Right ventricle myocardium superior (tissue), 1 donor: ENCODE data around the gene PRSS1. TPM values are rescaled to one million over a fixed set of nuclear protein-coding genes. Genes with fewer than 3 reads are reported as not detected.
"Not testable (repeated sequence)": the region's sequence is repeated elsewhere in the genome, so short reads cannot be mapped to it uniquely, and the experiment has no call there.

Experiments used
- ATAC-seq: fragments of 200-7000 bp; cut with Tn5 transposase; one replicate; pipeline ENCODE4 v1.9.1; 2020; ENCODE audit warnings: mild to moderate bottlenecking; ENCODE audit not compliant: poor library complexity
- DNase-seq: peaks from one replicate; pipeline ENCODE4 v3.0.0-alpha.2; 2020
- intact Hi-C: fragments of 100-400 bp; cut with DNase I; formaldehyde crosslinking; loops from one replicate; pipeline ENCODE4 v1.11.2; 2022
- total RNA-seq: library from RNA; stranded (reverse); fragmentation: NEBNext Ultra II Directional; extraction: Animal tissue kit (Norgen Biotek cat#: 25700); gene quantifications from one replicate; pipeline ENCODE4 v1.2.1, GENCODE V29; 2021
- donor health status: DM: no; HTN: yes; CAD: no; lungs with severe emphysema.

The PRSS1 gene
- total RNA-seq, 1 donor from 2014 or later = not detected

DNA sequence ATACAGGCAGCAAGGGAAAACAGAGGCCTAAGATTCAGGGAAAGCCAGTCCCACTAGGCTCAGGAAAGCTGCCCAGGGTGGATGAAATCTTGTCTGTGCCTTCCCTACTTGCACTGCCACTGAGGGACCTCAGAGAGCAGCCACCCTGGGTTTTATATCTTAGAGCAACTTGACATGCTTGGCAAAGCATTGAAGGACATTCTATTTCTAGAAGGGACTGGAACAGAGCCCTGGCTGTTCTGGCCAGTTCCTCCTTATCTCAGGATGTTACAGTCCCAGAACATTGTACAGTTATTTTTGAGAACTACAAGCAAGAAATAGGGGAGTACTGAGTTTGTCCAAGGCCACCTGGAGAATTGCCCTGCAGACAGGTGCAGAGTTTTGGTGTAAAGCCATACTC is 7.3 kb upstream of the PRSS1 start:
- peak; percentile 96 for ATAC-seq
- intact Hi-C loops = not testable (repeated sequence)

DNA sequence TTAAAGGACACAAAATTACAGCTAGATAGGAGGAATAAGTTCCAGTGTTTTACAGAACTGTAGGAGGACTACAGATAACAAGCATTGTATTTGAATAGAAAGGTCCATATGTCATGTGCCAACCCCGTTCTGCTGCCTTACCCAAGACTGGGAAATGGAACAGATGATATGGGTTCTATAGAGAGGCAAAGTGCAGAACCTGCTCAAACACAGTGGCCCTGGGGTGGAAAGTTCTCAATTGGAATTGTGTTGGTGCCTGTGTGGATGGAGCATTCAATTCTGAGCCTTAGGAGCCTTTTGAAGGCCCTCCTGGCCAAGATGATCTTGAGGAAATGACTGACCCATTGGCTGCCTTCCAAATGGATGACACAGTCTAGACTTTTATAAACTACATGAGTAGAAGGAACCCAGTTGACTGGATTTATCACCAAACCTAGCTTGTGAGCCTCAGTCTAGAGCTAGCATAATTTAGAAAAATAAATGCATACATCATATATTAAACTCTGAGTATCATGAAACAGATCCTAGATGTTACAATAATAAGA is 4.1 kb upstream of the PRSS1 start:
- DNase-seq (no peak), ATAC-seq (no peak)
- intact Hi-C loops = no loop called here

More for the DNA sequence above, 7.3 kb upstream of the PRSS1 start:
- peak; percentile 51 for DNase-seq

DNA sequence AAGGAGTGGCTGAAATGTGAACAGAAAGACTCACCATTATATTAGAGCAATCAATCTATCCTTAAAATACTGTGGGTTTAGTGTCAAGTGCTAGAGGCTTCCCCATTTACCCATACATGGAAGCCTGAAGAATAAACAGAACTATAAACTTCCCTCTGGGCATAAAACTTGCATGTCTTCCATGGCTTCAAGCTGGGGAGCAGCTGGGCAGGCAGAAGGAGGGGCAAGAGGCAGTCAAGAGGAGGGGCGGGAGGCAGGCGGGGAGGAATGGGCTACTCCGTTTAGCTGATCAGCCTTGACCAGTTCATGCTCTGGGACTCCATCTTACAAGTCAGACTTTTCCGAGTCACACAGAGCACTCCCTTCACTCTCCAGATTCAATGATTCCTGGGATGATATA is 3.5 kb upstream of the PRSS1 start:
- no peak for DNase-seq
- no peak for ATAC-seq
- intact Hi-C loops = no loop called here

DNA sequence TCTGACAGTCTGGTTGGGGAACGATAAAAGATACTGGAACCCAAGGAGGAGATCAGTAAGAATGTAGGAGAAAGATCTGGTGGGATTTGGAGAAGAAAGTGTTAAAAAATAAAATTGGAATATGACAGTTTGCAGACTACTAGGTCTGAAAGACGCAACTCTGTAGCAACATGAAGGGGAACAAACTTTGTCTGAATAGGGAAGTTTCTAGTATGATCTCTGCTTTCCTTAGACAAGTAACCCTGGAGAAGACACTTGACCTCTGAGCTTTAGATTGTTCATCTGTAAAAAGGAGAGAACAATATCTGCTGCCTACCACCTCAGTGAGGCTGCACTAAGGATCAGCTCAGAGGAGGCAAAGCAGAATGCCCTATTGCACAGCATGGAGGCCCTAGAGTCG is 3.0 kb upstream of the PRSS1 start:
- intact Hi-C loops = no loop called here
- no peak for DNase-seq
- ATAC-seq = no peak

DNA sequence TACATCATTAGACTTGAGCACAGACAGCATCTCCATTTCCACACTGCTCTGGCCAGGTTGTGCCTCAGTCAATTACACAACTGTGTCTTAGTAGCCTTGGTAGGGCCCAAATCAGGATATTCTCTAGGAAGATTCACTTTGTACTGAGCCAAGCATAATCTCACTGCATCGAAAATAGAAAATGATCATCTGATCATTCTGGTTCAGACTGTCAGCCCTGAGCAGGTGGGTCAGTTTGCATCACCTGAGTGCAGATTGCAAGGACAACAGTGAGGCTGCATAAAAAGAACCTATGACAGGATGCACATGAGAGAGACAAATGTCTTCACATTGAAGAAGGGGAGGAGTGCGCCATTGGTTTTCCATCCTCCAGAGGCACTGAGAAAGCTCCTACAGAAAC is 862 bp upstream of the PRSS1 start:
- intact Hi-C loops, ATAC-seq, DNase-seq: not testable (repeated sequence)

DNA sequence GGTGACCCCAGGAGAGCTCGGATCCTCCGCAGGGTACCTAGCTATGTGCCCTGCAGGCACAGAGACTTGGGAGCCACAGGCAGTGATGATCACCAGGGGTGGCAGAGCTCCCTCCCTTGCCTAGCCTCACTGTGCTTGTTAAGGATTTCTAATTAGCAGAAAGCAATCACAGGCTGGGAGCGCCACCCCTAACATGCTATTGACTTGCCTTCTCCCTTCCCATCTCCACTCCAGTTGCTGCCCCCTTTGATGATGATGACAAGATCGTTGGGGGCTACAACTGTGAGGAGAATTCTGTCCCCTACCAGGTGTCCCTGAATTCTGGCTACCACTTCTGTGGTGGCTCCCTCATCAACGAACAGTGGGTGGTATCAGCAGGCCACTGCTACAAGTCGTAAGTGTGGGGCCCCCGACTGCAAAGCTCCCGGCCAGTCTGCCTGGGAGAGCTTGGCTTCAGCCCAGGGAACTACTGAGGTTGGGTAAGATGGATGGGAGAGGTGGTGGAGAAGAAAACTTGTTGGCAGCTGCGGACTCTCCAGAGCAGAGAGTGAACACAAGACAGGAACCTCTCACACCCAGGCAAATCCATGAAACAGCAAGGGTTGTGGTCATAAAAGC is 1.2 kb downstream of the PRSS1 start:
- DNase-seq (no peak), ATAC-seq (no peak)
- intact Hi-C loops = no loop called here

DNA sequence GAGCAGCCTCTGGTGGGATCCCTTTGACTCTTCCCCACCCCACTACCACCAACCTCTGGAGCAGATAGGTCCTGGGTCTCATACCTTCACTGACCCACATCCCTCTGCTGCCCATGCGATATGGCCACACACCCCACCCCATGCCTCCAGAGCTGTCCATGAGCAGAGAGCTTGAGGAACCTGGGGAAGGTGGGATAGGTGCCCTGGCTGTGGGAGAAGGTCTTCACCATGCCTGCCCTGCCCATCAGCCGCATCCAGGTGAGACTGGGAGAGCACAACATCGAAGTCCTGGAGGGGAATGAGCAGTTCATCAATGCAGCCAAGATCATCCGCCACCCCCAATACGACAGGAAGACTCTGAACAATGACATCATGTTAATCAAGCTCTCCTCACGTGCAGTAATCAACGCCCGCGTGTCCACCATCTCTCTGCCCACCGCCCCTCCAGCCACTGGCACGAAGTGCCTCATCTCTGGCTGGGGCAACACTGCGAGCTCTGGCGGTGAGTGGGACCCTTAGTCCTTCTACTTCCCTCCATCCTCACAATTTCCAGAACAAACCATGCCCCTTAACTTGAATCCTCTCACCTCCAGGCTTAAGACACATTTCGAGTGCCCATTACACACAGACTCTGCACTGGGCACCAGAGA is 2.4 kb downstream of the PRSS1 start:
- ATAC-seq, DNase-seq, intact Hi-C loops: not testable (repeated sequence)

DNA sequence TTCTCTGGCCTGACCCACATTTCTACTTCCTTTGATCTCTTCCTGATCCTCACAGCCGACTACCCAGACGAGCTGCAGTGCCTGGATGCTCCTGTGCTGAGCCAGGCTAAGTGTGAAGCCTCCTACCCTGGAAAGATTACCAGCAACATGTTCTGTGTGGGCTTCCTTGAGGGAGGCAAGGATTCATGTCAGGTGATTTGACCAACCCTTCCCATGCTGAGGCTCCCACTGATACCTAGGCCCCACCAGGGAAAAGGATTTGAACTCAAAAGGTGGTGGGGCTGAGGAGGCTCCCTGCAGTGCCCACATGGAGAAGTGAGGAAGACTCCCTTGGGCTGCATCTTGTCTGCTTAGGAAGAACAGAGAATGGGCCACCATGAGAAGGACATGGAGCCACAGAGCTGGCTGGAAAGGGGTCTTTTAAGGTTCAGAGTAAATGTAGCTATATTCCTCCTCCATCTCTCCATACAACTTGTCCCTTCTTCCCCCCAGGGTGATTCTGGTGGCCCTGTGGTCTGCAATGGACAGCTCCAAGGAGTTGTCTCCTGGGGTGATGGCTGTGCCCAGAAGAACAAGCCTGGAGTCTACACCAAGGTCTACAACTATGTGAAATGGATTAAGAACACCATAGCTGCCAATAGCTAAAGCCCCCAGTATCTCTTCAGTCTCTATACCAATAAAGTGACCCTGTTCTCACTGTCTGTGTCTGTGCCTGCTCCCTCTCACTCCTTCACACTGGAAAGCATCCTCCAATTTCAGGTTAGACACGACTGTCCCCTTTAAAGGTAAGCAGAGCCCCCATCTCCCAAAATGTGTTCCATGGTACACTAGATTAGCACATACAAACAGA is 3.3 kb downstream of the PRSS1 start:
- DNase-seq (no peak), ATAC-seq (no peak)
- intact Hi-C loops = no loop called here

DNA sequence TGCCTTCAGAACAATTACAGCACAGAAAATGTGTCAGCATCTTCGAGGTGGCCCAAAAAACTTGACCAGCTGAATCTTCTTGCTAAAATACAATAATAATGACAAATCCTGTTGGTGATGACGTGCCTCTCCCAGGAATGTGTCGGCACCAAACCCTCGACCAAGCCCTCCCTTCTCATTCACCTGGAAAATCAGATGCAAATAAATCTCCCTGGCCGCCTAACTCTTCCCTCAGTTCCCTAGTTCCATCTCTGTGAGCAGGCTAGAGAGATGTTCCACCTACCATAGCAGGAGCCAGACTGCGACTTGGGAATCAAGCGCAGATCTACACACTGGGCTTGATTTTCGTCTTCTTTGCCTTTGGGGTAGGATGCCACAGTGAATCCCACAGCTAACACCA is 4.1 kb downstream of the PRSS1 start:
- ATAC-seq (no peak), DNase-seq (no peak)
- intact Hi-C loops = no loop called here

DNA sequence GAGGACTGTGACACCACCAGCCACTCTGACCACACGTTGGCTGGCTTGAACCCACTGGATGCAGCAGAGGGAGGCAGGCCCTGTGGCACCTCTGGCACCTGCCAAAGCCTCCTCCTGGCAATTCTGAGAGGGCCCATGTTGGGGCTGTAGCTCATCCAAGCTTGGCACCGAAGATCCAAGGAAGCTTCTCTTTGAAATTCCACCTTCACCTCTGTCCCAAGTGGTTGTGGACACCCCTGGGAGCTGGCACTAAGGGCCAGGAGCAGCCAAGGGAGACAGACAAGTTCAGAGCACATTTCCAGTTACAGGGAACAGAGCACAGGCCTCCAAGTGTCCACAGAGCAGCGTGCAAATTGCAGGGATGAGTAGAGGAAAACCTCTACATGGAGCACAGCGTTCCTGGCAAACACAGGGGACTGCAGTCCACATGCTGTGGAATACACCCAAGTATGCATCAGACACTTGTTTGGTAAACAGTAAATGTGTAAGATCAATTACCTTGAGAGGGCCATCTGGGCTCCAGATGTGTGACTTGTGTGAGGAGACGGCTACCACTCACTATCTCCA is 4.7 kb downstream of the PRSS1 start:
- intact Hi-C loops, DNase-seq, ATAC-seq: not testable (repeated sequence)

DNA sequence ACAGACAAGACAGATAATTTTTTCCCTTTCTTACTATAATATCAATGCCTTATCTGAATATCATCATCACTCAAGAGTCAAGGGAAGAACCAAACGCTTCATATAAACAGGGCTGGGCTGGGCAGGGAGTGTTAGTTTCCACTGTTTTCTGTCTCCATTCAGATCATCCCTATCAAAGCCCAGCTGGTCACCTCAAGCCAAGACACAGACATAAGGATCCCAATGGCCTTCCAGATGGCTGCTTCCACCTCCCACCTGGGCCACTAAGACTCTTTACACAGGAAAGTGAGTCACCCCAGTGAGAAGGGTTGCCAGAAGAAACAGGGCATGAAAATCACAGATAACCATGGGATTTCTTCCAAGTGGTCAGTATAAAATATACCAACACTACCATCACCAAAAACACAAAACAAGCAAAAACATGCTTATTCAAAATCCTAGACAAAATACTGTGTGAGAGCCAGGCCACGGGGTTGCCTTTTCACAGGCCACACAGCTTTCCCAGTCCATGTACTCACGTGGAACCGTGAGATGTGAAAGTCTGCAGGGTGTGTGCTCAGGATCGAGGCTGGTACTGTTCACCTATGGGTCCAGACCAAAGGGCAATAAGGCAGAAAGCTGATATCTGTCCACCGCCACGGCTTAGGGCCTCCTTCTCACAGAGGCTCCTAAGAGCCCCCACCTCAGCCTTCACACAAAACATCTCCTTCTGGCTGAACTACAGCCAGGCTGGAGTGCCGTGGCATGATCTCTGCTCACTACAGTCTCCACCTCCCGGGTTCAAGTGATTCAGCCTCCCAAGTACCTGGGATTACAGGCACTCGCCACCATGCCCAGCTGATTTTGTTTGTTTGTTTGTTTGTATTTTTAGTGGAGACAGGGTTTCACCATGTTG is 5.7 kb downstream of the PRSS1 start:
- no peak for DNase-seq
- ATAC-seq = no peak
- intact Hi-C loops = no loop called here

DNA sequence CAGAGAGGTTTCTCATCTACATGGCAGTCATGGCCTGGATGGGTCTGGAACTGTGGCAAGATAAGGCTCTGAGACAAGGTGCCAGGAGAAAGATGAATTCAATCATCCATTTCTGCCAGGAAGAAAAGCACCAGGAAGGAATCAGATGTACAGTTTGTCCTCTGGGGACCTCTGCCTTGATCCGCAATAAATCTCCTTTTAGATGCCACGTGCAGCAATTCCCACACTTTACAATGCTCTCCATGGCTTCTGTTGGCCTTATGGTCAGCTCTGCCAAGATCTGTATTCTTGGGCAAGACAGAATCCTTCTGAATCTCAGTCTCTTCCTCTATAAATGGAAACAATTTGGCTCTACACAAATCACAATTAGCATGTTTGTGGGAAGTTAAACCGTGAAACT is 9.0 kb downstream of the PRSS1 start:
- DNase-seq, ATAC-seq, intact Hi-C loops: not testable (repeated sequence)

DNA sequence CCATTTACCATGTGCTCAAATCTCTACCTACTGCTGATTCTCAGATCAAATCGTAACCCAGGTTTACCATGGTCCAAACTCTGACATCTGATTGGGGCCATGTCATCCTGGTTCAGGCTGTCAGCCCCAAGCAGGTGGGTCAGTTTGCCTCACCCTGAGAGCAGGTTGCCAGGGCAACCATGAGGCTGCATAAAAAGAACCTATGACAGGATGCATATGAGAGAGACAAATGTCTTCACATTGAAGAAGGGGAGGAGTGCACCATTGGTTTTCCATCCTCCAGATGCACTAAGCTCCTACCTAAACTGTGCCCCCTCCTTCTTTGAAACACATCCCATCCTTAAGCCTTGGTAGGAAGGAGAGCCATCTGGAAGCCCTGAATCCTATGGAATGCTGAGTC is 10.2 kb downstream of the PRSS1 start:
- intact Hi-C loops = no loop called here
- ATAC-seq (no peak), DNase-seq (no peak)

DNA sequence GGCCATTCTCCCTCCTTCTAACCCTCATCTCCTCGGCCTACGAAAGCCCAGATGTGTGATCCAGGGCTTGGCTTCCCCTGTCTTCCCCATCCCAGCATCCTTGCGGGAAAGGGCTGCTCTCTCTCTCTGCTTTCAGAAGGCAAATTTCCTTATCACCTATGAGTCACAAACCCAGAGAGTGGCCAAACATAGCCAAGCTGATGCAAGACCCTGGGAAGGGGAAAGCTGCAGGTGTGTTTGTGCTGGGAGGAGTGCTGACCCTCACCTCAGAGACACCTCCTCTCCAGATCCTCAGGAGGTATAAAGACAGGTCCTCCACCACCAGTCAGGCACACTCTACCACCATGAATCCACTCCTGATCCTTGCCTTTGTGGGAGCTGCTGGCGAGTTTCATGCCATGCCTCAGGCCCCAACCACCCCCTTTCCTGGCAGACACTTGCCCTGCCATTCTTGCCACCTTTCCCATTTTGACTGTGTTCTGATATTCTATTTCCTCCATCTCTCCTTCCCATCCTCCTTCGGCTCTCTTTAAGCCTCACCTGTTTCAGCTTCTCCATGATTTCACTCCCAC is 10.9 kb downstream of the PRSS1 start:
- no peak for ATAC-seq
- intact Hi-C loops = no loop called here
- no peak for DNase-seq

DNA sequence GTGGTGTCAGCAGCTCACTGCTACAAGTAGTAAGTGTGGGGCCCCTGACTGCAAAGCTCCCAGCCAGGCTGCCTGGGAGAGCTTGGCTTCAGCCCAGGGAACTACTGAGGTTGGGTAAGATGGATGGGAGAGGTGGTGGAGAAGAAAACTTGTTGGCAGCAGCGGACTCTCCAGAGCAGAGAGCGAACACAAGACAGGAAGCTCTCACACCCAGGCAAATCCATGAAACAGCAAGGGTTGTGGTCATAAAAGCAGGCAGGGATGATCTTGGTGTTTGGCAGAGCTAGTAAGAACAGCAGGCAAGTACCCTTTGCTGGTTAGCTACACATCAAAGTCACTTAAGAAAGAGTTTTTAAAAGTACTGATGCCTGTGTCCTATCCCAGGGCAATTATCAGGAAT is 12.3 kb downstream of the PRSS1 start:
- ATAC-seq, DNase-seq, intact Hi-C loops: not testable (repeated sequence)

DNA sequence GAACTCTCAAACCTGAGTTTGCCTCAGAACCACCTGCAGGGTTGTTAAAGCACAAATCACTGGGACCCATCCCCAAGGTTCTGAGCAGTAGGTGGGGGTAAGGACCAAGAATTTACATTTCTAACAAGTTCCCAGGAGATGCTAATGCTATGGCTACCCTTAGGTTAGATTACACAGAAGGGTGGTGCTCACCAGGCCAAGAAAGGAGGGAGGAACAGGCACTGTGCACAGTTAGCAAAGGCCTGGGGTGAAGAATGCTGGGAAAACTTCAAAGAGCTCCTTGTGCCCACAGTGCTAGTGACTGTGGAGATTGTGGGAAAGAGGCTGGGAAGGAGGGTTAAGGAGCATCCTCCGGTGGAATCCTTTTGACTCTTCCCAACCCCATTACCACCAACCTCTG is 12.8 kb downstream of the PRSS1 start:
- DNase-seq (no peak), ATAC-seq (no peak)
- intact Hi-C loops = no loop called here

DNA sequence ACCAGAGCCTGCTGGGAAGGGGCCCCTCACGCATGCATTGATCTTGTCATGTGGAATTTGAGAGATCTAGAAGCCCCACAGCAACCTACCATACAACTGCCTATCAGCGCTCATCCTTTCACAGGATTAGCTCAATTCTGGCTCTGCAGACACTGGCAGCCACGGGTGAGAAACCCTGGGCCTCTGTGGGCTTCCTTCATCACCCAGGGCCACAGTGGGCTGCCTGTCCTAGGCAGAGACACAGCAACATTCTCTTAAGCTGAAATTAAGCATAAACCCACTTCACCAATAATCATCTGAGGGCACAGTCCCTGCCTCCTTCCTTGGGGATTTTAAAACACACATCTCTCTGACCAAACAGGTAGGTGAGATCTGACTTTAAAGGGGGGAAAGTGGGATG is 18.2 kb downstream of the PRSS1 start:
- no peak for ATAC-seq

DNA sequence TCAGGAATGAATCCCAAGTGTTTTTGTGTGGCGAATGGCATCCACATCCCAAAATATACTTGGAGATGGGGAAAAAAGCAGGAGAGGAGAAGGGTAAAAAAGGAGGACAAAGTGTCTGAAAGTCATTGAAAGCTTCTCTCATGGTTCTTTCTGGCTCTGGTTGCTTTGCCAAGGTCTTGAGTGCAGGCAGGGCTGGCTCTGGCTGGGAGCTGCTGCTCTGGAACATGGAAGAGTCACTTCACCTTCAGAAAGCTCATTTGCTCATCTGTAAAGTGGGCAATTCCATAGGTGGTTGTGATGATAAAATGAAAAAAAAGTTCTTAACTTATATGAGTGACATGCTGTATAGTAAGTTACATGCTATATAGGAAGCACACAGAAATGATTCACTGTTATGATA is 18.6 kb downstream of the PRSS1 start:
- intact Hi-C loops = no loop called here

More for the DNA sequence above, 18.2 kb downstream of the PRSS1 start:
- intact Hi-C loops = no loop called here
- no peak for DNase-seq

More for the DNA sequence above, 18.6 kb downstream of the PRSS1 start:
- ATAC-seq (no peak), DNase-seq (no peak)
